Subcutaneous abdominal adipose tissue (tissue), 5 donors: ENCODE data around the gene SHOC2.

Experiments
- H3K27ac ChIP-seq: one replicate; pipeline ENCODE4 v1.7.0; 2013; ENCODE audit warnings: low read depth, mild to moderate bottlenecking, inconsistent platforms, low read length, moderate library complexity
- H3K27me3 ChIP-seq, 5 donors: one replicate each; pipeline ENCODE4 v1.7.0; 2013; ENCODE audit warnings: low read length in 5 of 5, inconsistent platforms in 1 of 5; ENCODE audit not compliant: control insufficient read depth in 5 of 5, insufficient read depth in 4 of 5
- H3K36me3 ChIP-seq, 5 donors: one replicate each; pipeline ENCODE4 v1.7.0; 2013; ENCODE audit warnings: low read length in 5 of 5; ENCODE audit not compliant: control insufficient read depth in 5 of 5, insufficient read depth in 5 of 5
- H3K4me1 ChIP-seq, 5 donors: one replicate each; pipeline ENCODE4 v1.7.0; 2013; ENCODE audit warnings: low read length in 5 of 5, mild to moderate bottlenecking in 3 of 5, moderate library complexity in 1 of 5; ENCODE audit not compliant: control insufficient read depth in 5 of 5, insufficient read depth in 5 of 5
- H3K4me3 ChIP-seq, 5 donors: one replicate each; pipeline ENCODE4 v1.7.0; 2013; ENCODE audit warnings: low read length in 5 of 5, low read depth in 1 of 5
- H3K9ac ChIP-seq, 5 donors: one replicate each; pipeline ENCODE4 v1.7.0; 2013; ENCODE audit warnings: low read length in 5 of 5, mild to moderate bottlenecking in 4 of 5, moderate library complexity in 3 of 5
- H3K9me3 ChIP-seq, 5 donors: one replicate each; pipeline ENCODE4 v1.7.0; 2013; ENCODE audit warnings: low read length in 5 of 5; ENCODE audit not compliant: control insufficient read depth in 5 of 5
- donor health status: healthy.
- donor health status: healthy.
- donor health status: healthy.
- donor health status: healthy.
- donor health status: healthy.

The SHOC2 gene

GRCh38 chr10:111034598-111035310 lies 115.3 kb downstream of the SHOC2 start:
- no peak overlapping the region for H3K27ac ChIP-seq
- H3K9ac ChIP-seq: no peak overlapping the region

GRCh38 chr10:111035542-111035941 lies 116.1 kb downstream of the SHOC2 start:
- no peak overlapping the region for H3K27ac ChIP-seq
- no peaks in the 10 kb centered on the region for H3K36me3 ChIP-seq
- H3K9me3 ChIP-seq: peaks cover 3 to 18% (median 9%) of the 10 kb centered on the region in 5 donors
- no peak overlapping the region for H3K4me3 ChIP-seq
- H3K9ac ChIP-seq: no peak overlapping the region
- H3K27me3 ChIP-seq: no peaks in the 10 kb centered on the region
- no peaks in the 10 kb centered on the region for H3K4me1 ChIP-seq

More at GRCh38 chr10:111034598-111035310, 115.3 kb downstream of the SHOC2 start:
- Histone ChIP-seq H3K9me3 (peaks cover 3 to 14% (median 7%) of the 10 kb centered on the region in 5 donors), H3K27me3 (no peaks in the 10 kb centered on the region), H3K4me3 (no peak overlapping the region), H3K4me1 (no peaks in the 10 kb centered on the region), H3K36me3 (no peaks in the 10 kb centered on the region)

DNA sequence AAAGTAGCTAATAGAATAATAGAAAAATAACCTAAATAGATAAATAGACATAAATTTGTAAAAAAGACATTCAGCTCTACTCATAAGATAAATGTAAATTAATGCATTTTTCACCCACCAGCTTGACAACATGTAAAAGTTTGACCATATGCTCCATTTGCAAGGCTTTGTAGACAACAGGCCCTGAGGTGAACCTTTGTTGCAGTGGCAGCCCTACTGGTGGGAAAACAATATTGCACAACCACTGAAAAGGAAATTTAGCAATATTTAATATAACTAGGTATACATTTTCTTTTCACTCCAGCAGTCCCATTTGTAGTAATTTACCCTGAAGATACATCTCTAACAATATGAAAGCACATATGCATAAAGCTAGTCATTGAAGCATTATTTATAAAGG lies 118.5 kb downstream of the SHOC2 start:
- Histone ChIP-seq H3K36me3 (no peaks in the 10 kb centered on the region), H3K27me3 (no peaks in the 10 kb centered on the region), H3K27ac (no peak overlapping the region), H3K9me3 (peaks cover 3 to 20% (median 9%) of the 10 kb centered on the region in 5 donors), H3K4me3 (no peak overlapping the region), H3K9ac (no peak overlapping the region), H3K4me1 (no peaks in the 10 kb centered on the region)

- H3K4me1 ChIP-seq: no peaks in the 10 kb centered on the region
- no peaks in the 10 kb centered on the region for H3K27me3 ChIP-seq
- H3K9ac ChIP-seq: no peak overlapping the region
- no peak overlapping the region for H3K27ac ChIP-seq
- H3K36me3 ChIP-seq: no peaks in the 10 kb centered on the region
- H3K9me3 ChIP-seq: peaks cover 2 to 20% (median 9%) of the 10 kb centered on the region in 5 donors
- H3K4me3 ChIP-seq: no peak overlapping the region
Measured at GRCh38 chr10:111039522-111039921, 120.1 kb downstream of the SHOC2 start.

DNA sequence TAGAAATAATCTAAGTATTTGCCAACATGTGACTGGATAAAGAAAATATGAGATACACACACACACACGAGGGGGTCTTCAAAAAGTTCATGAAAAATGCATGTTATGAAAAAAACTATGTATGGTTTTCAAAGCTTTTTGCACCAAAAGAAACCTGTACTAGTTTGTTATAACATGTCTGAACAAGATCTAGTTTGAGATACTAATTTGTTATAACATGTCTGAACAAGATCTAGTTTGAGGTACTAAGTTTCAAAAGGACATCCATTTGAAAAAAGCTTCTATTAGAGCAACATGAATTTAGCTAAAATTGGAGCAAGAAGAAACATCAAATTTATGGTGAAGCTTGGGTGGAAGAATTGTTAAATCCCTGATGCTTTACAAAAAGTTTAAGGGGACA lies 137.6 kb downstream of the SHOC2 start:
- Histone ChIP-seq H3K9me3 (peaks cover 3 to 13% (median 7%) of the 10 kb centered on the region in 5 donors), H3K4me3 (no peak overlapping the region), H3K36me3 (no peaks in the 10 kb centered on the region), H3K27ac (no peak overlapping the region), H3K27me3 (peaks cover 0 to 5% (median 2%) of the 10 kb centered on the region in 5 donors), H3K9ac (no peak overlapping the region), H3K4me1 (no peaks in the 10 kb centered on the region)
